ENCODE results near the gene SERTAD1.
"Not testable (repeated sequence)": the region's sequence is repeated elsewhere in the genome, so short reads cannot be mapped to it uniquely, and the experiment has no call there.

Gene SERTAD1

DNA sequence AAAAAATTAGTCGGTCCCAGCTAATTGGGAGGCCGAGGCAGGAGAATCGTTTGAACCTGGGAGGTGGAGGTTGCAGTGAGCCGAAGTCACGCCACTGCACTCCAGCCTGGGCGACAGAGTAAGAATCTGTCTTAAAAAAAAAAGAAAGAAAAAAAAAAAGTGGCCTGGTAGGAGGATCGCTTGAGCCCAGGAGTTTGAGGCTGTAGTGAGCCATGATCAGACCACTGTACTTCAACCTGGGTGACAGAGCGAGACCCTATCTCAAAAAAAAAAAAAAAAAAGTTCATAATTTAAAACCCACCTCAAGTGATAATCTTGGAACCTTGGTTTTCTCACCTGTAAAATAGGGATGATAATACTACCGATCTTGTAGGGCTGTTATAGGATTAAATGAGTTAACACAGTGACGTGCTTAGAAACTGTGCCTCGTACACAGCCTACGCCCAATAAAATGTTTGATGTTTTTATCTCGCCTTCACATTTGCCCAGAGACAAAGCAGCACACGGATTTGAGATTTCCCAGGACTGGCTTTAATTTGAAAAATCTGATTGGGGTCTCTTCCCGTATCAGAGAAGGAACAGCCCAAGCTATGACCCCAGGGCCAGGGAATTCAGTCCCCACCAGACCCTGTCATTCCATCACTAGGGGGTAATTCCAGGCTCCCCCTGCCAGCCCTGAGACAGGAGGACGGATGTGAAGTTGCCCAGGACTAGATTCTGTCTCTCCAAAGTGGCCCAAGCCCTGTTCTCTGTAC lies 3.6 kb downstream of the SERTAD1 start:
- no peak for DNase-seq

DNA sequence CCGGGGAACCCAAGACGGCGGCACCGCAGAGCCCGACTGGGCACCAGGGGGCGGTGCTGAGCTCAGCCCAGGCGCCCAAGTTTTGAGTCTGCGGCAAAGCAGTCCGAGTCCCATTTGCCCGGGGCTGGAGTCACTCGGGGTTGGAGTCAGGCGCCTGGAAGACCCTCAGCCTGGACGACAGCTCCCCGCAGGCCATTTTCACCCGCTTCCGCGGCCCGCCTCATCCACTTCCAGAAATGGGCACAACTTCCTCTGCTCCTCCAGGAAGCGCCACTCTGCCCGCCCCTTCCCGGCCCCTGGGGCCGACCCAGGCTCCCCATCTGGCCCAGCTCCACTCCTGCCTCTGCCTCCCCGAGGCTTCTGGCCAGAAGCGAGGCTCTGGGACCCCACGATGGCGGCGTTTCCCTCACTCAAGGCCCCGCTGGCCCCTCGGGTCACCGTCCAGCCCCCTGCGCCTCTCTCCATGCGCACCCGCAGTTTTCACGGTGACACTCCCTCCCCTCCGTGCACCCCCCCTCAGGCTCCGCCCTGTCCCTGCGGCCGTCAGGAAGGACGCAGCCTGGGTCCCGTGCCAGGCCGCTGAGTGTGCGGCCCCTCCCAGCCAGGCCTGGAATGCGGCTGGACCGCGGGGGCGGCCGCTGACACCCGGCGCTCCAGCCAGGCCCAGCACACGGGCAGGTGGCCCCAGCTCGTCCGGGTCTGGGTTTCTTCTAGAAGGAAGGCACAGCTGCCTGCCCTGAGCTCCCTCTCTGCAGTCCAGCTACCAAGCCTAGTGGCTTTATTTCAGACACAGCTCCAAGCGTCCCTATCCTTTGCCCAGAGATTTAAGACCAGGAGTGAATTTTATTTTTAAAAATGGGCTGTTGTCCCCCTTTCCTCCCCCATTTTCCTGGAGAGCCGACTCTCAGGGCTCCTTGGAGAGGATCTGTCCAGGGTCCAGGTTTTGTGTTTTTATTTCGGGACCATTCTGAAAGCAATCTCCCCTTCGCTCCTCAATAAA lies 4.7 kb downstream of the SERTAD1 start:
- DNase-seq, result peak; percentile 77

DNA sequence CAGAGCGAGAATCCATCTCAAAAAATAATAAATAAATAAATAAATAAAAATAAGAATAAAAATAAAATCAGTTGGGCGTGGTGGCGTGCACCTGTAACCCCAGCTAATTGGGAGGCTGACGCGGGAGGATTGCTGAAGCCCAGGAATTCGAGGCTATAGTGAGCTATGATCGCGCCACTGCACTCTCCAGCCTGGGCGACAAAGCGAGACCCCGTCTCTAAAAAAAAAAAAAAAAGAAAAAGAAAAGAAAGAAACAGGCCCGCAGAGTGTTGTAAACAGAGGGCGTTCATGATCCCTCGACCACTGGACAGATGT lies 5.4 kb downstream of the SERTAD1 start:
- DNase-seq, result no peak

DNA sequence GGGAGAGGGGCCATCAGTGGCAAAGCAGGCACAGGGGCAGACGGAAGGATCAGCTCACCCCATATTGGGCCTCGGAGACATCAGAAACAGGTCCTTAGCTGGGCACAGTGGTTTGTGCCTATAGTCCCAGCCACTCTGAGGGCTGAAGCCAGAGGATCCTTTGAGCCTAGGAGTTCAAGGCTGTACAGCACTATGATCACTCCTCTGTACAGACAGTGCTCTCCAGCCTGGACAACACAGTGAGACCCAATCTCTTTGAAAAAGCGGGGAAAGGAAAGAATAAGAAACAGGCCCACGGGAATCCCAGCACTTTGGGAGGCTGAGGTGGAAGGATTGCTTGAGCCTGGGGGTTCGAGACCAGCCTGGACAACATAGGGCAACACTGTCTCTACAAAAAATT lies 6.0 kb downstream of the SERTAD1 start:
- DNase-seq, result no peak

DNA sequence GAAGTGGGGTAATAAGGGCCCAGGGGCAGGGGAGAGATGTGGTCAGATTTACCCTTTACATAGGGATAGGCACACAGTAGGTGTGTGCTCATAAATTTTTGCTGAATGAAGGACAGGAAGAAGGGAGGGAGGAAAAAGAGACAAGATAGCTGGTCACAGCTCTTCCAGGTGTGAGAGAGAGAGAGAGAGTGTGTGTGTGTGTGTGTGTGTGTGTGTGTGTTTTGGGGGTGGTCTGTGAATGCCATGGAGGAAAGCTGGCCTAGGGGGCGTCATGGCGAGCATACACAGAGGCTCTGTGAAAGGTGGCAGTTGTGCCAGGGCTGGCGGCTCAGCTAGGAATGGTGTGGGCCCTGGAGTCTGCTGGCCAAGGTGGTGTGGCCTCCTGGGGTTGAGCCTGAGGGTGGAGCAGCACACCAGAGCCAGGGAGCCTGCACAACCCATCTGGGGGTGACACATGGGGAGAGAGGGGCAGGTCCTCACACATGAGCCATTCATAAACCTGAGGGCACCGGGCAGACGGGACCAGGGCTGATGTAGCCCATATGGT lies 6.7 kb downstream of the SERTAD1 start:
- no peak for DNase-seq

DNA sequence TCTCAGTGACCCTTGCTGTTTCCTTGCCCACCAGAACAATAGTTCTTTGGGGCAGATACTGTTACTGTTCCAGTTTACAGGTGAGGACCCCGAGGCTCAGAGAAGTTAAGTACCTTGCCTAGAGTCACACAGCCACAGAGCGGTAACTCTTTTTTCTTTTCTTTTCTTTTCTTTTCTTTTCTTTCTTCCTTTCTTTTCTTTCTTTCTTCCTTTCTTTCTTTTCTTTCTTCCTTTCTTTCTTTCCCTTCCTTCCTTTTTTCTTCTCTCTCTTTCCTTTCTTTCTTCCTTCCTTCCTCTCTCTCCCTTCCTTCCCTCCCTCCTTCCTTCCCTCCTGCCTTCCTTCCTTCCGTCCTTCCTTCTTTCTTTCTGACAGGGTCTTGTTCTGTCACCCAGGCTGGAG lies 7.8 kb downstream of the SERTAD1 start:
- no peak for DNase-seq

DNA sequence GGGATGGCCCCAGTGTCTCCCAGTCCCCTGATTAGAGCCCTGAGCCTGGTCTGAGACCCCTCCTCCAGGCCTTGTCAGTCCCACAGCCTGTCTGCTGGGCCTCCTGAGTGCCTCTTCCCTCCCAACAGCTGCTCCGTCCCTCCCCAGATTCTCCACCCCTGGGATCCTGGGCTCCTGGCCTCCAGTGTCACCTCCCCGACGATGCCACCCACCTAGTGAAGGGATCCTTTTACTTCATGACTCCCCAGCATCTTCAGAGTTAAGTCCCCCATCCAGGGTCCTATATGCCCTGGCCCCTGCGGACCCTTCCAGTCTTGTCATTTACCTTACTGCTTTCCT lies 8.2 kb downstream of the SERTAD1 start:
- DNase-seq, result no peak

DNA sequence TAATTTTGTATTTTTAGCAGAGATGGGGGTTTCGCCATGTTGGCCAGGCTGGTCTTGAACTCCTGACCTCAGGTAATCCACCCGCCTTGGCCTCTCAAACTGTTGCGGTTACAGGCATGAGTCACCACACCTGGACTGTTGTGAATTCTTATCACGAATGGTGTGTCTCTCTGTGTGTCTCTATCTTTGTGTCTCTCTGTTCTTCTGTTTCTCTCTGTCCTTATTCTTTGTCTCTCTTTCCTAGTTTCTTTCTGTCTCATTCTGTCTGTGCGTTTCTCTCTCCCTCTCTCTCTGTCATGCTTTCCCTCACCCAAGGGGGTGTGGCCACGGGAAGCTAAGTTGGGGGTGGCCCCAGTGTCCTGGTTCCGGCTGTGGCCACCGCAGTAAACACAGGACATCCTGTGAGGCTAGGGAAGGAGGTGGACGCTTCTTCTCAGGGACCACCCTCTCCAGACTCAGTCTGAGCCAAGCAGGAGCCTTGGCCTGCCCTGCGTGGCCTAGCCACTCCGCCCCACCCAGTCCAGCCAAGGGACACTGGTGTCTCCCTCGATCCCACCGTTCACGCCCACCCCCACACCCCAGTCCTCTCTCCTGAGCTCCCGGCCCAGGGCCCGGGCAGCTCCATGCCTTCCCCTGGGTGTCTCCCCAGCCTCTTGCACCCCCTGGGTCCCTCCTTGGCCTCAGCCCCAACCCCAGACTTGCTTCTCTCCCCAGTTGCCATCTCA lies 8.7 kb downstream of the SERTAD1 start:
- DNase-seq, result no peak

DNA sequence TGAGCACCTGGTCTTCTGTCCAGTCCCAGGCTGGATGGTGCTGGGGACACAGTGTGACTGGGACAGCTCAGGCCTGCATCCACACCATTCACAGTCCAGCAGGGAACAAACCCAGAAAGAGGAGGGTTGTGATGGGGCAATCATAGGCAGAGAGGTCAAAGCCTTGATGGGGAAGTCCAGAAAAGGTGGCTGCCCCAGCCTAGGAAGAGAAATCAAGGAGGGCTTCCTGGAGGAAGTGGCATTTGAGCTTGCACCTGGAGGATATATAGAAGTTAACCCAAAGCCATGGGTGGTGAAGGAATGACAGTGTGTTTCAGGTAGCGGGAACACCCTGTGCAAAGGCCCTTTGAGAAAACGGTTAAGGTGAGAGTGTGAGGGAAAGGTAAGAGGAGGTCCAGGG lies 10.0 kb downstream of the SERTAD1 start:
- DNase-seq, result no peak

DNA sequence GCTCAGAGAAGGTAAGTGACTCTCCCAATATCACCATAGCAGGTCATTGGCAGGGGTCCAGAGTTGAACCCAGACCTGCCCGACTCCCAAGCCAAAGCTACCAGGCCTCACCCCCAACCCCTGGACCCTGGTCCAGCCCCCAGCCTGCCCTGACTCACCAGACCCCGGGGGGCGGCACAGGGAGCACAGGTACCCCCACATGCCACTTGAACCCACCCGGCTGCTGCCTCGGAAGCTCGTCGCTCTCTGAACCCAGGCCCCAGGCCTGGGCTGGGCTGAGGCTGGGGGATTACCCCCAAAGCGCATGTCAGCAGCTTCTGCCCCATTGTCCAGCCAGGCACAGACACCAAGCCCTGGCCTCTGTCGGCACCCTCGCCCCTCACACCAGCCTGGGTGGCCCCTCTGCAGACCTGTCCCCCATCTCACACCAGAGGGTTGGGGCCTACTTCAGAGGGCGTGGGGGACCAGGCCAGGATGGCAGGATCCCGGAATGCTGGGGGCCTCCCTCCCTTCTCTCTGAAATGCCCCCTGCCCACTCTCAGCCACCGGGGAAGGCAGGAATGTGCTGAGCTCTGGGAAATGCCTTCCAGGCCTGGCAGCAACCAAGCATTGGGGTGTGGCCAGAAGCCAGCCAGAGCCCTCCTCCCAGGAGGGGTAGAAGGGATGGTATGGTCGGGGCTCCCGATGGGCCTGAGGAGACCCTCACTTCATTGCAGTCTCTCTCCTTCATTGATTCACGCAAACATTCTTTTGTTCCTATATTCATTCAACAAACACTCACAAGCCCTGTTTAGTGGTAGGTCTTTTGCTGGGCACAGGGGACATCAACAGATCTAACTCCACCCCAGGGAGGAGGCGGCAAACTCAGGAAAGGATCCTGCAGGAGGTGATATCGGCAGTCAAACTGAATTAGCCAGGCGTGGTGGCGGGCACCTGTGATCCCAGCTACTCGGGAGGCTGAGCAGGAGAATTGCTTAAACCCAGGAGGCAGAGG lies 11.0 kb downstream of the SERTAD1 start:
- DNase-seq, result no peak

DNA sequence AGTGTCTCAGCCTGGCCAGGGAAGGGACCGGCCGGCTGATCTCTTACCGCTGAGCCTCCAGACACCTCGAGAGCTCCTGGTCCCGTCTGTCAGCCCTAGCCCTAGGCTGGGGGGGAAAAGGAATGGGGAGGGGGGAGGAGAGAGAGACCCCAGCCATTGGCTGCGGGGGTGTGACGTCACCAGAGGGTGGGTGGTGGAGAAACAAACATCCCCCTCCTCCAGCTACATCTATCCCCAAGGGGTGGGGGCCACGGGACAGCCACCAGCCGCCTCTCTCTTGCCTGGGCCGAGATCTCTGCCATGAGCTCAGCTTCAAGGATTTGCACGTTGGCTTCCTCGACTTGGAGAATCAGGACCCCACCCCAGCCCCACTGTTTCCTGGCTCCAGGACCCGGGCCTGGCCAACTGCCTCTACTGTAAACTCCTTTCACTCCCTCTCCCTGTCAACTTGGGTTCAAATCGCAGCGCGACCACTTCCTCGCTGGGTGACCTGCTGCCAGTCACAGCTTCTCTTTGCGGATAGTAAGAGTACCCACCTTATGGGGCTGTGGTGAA lies 12.4 kb downstream of the SERTAD1 start, which contains the start of gene PRX:
Gene PRX, minus strand, starts transcription at position 88 of the 555 bp plus-strand sequence. CDS start 5,446 bp downstream, outside the sequence.
- DNase-seq, result no peak

DNA sequence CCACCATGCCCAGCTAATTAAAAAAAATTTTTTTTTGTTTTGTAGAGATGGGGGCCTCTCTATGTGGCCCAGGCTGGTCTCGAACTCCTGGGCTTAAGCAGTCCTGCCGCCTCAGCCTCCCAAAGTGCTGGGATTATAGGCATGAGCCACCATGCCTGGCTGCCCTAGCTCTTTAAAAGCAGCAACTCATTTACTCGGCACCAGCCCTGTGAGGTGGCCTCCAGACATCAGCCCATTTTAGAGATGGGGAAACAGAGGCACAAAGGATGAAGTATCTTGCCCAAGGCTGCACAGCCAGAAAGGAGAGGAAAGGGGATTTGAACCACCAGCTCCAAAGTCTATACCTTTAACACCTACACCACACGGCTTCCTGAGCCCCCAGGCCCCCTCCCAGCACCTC lies 12.9 kb downstream of the SERTAD1 start:
- DNase-seq, result no peak

DNA sequence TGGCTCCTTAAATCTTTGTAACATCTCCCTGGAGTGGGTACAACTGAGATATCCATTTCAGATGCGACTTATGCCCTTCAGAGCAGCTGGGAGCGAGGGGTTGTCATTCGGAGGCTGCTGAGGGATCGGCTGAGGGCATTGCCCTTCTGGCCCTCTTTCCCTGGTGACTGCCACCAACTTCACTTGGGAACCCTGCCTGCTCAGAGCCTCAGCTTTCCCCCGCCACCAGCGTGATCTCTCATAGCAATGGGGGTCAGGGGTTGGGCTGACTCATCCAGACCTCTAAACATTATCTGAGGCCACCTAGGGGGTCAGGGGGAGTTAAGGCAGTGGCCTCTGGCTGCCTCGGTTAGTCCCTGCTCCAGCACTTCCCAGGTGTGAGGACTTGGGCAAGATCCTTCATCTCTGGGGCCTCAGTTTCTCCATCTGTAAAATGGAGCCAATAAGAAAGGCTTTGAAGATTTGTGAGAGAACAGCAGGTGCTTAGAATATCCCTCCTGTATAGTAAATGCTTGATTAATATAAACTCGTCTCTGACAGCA lies 13.8 kb downstream of the SERTAD1 start:
- no peak for DNase-seq

DNA sequence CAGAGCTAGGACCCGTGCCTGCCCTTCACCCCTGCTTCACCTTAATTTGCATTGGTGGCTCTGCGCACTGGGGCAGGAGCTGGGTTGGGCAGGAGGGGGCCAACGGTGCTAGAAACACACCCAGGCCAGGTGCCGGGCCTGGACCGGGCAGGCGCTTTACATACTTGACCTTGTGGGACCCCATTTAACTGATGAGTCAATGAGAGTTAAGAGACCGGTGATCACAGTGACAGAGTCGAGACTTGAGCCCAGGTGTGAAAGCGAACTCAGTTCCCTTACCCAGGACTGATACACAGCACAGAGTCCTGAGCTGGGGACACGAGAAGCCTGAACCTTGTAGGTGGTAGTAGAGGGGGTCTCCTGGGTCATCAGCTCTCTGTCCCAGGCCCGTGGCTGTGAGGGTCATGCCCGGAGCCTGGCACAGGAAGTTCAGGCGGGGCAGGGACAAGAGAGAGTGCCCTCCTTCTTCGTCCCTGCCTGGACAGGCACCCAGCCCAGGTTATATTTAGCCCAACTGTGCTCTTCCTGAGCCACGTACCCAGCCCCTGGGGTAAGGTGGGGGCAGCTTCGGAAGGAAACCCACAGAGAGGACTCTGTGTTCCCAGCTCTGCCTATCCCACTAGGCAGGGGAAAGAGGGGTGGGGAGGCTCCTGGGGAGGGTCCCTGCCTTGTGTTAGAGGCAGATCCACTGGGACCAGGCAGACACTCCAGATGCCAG lies 14.5 kb downstream of the SERTAD1 start:
- DNase-seq, result no peak

DNA sequence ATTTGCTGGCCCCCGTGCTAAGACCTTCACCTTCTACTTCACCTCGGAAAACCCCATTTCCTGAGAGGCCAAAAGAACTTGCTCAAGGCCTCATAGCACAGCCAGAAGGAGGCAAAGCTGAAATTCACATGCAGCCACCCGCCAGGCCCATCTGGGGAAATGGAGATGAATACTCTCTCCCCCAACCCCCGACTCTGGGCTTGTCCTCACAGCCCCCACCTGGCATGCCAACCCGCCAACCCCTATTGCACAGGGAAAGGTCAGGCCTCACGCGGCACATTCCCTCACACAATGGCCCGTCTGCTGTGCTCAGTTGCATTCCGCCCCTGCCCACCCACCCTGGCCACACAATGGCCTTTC lies 15.8 kb downstream of the SERTAD1 start:
- DNase-seq, result no peak

DNA sequence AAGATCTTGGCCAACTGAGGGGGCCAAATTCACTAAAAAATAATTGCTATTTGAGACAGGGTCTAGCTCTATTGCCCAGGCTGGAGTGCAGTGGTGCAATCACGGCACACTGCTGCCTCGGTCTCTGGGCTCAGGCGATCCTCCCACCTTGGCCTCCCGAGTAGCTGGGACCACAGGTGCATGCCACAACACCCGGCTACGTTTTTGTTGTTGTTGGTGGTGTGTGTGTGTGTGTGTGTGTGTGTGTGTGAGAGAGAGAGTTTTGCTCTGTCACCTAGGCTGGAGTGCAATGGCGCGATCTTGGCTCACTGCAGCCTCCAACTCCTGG lies 17.2 kb downstream of the SERTAD1 start:
- DNase-seq, result not testable (repeated sequence)

DNA sequence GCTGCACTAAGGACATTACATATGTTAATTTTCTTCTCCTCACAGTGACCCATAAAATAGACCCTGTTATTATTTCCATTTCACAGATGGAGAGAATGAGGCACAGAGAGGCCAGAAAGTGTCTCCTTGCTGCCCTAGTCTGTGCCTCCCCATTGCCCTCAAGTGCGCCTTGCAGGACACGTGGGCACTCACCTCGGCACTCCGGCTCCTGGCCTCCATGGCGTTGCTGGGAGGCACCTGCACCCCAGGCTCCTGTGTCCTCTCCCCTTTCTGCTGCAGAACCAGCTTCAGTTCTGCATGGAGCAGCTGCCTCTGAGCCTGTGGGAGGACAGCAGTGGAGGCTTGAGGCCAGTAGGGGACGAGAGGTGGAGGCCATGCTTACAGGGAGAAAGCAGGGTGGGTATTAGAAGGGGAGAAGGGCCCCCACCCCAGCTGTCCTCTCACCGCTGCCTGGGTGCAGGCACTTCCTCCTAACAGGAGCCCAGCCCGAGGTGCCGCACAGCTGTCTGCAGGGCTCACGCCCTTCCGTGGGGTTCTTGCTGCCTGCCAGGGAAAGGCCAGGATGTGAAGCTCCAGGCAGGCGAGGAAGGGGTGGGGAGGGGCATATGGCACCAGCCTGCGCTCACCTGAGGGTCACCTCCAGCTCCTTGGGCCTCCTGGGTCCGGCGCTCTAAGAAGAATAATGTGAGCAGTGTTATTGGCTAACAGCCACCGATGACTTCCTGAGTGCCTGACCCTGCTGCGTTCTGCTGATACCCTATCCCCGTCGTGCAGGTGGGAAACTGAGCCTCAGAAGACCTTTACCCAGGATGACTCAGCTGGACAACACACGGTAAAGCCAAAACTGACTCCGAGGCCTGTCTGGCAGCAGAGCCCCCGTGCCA lies 17.8 kb downstream of the SERTAD1 start:
- DNase-seq, result no peak

DNA sequence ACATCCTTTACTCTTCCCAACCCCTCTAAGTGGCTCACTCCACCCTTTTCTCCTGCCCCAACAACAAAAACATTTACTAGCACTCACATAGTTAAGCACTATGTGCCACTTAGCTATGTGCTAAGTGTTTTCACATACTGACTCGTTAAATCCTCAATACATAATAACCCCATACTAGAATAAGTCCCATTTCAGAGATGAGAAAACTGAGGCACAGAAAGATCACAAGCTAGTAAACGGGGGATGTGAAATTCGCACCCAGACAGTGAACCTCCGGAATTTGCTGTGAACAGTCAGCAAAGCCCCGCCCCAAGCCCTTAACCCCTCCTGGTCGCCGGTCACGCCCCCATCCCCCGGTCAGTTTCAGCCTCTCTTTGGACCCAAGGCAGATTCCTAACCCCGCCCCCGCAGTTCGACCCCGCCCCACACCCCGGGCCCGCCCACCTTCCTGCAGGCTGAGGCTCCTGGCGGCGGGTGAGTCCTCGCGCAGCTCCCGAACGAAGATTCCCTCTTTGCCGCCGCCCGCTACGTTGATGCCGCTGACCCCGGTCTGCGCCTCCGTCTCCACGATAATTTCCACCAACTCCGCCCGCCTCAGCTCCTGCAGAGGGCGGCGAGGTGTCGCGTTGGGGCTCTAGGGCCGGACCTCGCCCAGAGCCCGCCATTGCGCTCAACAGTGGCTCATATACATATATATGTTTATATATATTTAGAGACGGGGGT lies 22.4 kb downstream of the SERTAD1 start:
- DNase-seq, result peak; percentile 53

DNA sequence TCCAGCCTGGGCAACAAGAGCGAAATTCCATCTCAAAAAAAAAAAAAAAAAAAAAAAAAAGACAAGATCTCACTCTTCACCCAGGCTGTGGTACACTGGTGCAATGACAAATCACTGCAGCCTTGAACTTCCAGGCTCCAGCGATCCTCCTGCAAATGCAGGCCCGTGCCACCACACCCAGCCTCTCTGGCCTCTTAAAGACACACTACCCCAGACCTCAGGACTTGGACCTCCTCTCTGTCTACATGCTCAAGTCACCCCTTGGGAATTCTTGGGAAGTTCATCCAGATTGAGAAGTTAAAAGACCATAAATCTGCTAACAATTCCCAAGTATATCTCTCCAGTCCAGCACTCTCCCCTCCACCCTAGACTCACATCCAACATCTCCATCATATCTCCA lies 25.2 kb downstream of the SERTAD1 start:
- DNase-seq, result no peak

All from GOT3 (cell line).